ENCODE results near the gene HLA-DPB1. TPM values are rescaled to one million over a fixed set of nuclear protein-coding genes. Genes with fewer than 3 reads are reported as not detected.

The HLA-DPB1 gene
- total and polyA plus RNA-seq, 9 of the 15 experiments (the other 6 are each of a cell fraction or from before 2014, with no cell fraction given), result 0.07 to 1.2 (median 0.51) TPM

DNA sequence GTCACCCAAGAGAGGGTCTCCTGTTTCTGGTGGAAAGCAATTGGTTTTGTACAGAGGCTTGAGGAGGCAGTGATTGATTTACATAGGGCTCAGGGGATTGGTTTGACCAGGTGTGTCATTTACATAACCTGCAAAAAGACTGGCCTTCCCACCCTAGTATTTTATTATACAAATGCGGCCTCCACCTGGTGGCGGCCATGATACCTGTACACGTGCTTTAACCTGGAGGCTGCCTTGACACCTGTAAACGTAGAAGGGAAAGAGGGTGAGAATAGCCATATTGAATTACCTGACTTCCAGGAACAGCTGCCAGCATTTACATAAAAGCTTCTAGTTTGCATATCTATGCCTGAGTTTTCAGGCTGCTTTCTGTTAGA lies 48.7 kb downstream of the HLA-DPB1 start:
- 14% methylated on average over 4 of the region's 4 CpGs for WGBS (ENCODE audit: insufficient coverage, low coverage, missing lambda C conversion rate)

More for the DNA sequence above, 48.7 kb downstream of the HLA-DPB1 start:
- POLR2A ChIA-PET, result interaction anchor here (0.7 to 2.5 kb wide), 3 partner anchors 12 to 147 kb away, joined by 3 to 12 read pairs (median 5); partner anchors contain the start of genes RPS18 and VPS52
- no peak for TF ChIP-seq PTRF (tag; IDR thresholded peaks at IDR 0.05)
- TF ChIP-seq ZBTB26 (CRISPR knock-in tag; IDR thresholded peaks at IDR 0.05), result no peak
- TF ChIP-seq ZNF407 (IDR thresholded peaks at IDR 0.05; ENCODE audit: low read depth), result no peak
- TF ChIP-seq MEF2A (IDR thresholded peaks at IDR 0.05; ENCODE audit: control insufficient read depth, low read depth, low read length), result no peak
- no peak for TF ChIP-seq USF1 (CRISPR knock-in tag; IDR thresholded peaks at IDR 0.05)
- no peak for TF ChIP-seq ZEB2 (IDR thresholded peaks at IDR 0.05)
- no peaks in the 10 kb centered on the region for H3K4me1 ChIP-seq (replicated peaks in 1 of 2; ENCODE audit: control insufficient read depth in 2 of 2, insufficient read depth in 2 of 2, low read length in 2 of 2)
- H3K4me2 ChIP-seq (ENCODE audit: insufficient read depth, low read length), result no peak overlapping the region
- H3K27ac ChIP-seq (ENCODE audit: extremely low read depth, low read depth, low read length), result no peak overlapping the region
- no peaks in the 10 kb centered on the region for H3K9me1 ChIP-seq (ENCODE audit: control insufficient read depth, insufficient read depth, low read length)
- no peak overlapping the region for H3K9ac ChIP-seq (ENCODE audit: insufficient read depth in 1 of 2, low read depth in 2 of 2, low read length in 2 of 2)
- in situ Hi-C loops (cut with MboI), result no loop called here
- H4K20me1 ChIP-seq (replicated peaks; ENCODE audit: control insufficient read depth, insufficient read depth, low read length), result no peaks in the 10 kb centered on the region
- no peak overlapping the region for H2AFZ ChIP-seq (ENCODE audit: low read depth, low read length)
- no peak for FAIRE-seq
- no peaks in the 10 kb centered on the region for H3K79me2 ChIP-seq (ENCODE audit: control insufficient read depth, insufficient read depth, low read length)
- H3K27me3 ChIP-seq (ENCODE audit: control insufficient read depth in 2 of 2, insufficient read depth in 2 of 2, low read length in 2 of 2), result peaks cover 5 to 22% of the 10 kb centered on the region in 2 experiments; a peak in 4 of 5 replicates
- intact Hi-C loops (cut with micrococcal nuclease), result loop anchor here (10.0 kb wide), 1 partner anchor 300 kb away; the partner anchor contains the start of gene SYNGAP1
- no peak for ATAC-seq
- no peak for DNase-seq (ENCODE audit: extremely low read depth in 1 of 4, low spot score in 3 of 4)
- 0 out of 2 replicates have a peak, but pooled peaks cover 5% of the 10 kb centered on the region for H3K9me3 ChIP-seq (replicated peaks; ENCODE audit: control insufficient read depth, insufficient read depth, low read depth, low read length)
- BruUV-seq (replicated peaks), result no TSS peak
- H3K4me3 ChIP-seq, result no peak overlapping the region
- H3K36me3 ChIP-seq (ENCODE audit: control insufficient read depth, insufficient read depth, low read length), result no peaks in the 10 kb centered on the region
- CTCF ChIA-PET (ENCODE audit: low intra/inter-chr PET ratio), result interaction anchor here (0.5 to 3.3 kb wide), 6 partner anchors 21 to 283 kb away, joined by 3 to 26 read pairs (median 12); no protein-coding TSS in a partner anchor

Measured in K562 (cell line).